Right forelimb (tissue), 1 donor: Measurements from ENCODE around the gene TP73.

Source experiments
- DNase-seq: peaks from one replicate; pipeline ENCODE4 v3.0.0-alpha.2; 2018

The TP73 gene

DNA sequence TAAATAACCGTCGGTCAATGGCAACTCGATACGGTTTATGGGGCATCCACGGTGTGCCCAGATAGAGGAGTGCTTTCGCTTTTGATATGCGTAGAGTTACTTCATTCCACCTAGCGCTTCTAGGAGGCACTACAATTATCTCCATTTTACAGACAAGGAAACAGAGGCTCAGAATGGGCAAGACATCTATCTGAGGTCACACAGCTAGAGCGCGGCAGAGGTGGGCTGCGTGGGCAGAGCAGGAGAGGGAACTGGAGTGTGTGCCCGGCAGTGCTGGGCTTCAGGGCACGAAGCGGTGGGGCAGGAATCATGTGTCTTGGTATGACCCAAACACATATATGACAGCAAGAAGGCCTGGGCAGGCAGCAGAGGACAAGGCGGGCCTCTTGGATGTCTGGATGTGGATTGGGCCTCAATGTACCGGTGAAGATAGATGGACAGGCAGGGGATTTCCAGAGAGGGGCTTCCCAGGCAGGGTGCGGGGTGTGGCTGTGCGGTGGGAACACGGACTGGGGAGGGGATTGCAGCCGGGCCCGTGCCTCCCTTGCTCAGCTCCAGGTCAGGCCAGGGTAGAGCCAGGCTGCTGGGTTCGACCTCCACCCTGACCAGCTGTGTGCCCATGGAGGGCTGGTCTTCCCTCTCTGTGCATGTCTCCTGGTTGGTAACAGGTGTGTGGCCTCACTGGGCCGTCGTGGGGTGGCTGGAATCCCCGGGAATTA is 21.2 kb downstream of the TP73 start:
- DNase-seq, result no peak

GRCh38 chr1:3674100-3675094 is 22.1 kb downstream of the TP73 start:
- DNase-seq, result no peak

- no peak for DNase-seq
Observed at GRCh38 chr1:3675436-3675835, 23.1 kb downstream of the TP73 start.

GRCh38 chr1:3676581-3677470 is 24.5 kb downstream of the TP73 start:
- DNase-seq, result no peak

GRCh38 chr1:3677484-3677883 is 25.2 kb downstream of the TP73 start:
- DNase-seq, result no peak

GRCh38 chr1:3678361-3679097 is 26.2 kb downstream of the TP73 start:
- DNase-seq, result no peak

DNA sequence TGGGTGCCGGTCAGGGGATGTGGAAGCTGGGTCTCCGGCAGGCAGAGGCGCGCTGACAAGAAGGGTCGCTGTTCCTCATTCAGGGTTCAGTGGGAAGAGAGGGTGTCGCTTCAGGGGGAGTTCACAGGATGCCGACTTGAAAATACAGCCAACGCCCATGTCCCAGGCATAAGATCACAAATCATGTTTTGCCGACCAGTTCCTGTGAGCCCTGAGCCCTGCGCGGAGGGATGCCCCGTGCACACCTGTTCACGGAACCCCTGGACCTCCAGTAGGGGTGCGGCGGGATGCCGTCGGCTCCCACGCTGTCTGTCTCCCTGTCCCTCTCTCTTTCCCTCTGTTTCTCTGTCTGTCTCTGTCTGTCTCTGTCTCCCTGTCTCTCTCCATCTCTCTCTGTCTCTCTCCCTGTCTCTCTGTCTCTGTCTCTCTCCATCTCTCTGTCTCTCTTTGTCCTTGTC is 26.8 kb downstream of the TP73 start:
- no peak for DNase-seq

DNA sequence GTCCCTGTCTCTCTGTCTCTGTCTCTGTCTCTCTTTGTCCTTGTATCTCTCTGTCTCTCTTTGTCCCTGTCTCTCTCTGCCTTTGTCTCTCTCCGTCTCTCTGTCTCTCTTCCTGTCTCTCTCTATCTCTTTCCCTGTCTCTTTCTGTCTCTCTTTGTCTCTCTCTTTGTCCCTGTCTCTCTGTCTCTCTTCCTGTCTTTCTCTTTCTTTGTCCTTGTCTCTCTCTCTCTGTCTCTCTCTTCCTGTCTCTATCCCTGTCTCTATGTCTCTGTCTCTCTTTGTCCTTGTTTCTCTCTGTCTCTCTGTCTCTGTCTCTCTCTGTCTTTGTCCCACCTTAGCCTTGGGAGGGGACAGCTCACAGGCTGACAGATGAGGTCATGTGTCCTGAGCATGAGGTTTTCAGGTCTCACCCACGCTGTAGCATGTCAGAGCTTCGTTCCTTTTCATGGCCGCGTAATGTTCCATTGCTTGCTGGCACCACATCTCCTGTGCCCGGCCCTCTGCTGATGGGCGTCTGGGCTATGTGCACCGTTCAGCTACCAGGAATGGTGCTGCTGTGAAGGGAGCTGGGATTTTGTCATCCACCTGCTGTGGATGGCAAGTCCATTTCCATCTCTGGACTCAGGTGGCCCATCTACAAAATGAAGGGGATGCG is 27.6 kb downstream of the TP73 start:
- no peak for DNase-seq

DNA sequence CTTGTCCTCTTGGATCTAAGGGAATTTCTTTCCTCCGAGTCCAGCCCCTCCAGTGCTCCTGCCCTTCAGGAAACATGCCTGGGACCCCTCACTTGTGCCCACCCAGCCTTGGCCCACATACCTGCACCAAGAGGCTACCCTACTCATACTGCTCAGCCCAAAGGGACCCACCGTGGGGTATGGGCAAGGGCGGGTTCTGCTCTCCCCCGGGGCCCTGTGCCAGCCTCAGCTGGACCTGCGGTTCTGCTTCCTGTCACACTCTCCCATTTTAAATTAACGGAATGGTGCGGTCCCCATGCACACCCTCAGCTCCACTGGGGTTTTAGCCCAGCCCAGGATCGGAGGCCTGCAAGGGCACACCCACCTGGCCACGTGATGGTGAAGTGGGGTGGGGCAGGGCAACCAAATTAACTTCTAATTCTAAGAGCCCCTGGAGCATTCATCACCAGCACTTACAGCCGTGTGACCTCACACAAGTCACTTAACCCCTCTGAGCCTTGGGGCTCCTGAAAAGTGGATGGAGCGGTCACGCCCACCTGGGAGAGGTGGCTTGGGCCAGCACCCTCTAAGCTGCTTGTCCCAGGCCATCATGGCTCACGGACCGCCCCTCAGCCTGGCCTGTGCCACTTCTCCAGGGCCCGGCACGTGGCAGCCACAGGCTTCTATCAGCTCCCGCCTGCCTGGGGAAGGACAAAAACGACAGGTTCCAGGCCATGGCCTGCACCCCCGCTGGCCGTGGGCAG is 28.3 kb downstream of the TP73 start:
- DNase-seq, result no peak

DNA sequence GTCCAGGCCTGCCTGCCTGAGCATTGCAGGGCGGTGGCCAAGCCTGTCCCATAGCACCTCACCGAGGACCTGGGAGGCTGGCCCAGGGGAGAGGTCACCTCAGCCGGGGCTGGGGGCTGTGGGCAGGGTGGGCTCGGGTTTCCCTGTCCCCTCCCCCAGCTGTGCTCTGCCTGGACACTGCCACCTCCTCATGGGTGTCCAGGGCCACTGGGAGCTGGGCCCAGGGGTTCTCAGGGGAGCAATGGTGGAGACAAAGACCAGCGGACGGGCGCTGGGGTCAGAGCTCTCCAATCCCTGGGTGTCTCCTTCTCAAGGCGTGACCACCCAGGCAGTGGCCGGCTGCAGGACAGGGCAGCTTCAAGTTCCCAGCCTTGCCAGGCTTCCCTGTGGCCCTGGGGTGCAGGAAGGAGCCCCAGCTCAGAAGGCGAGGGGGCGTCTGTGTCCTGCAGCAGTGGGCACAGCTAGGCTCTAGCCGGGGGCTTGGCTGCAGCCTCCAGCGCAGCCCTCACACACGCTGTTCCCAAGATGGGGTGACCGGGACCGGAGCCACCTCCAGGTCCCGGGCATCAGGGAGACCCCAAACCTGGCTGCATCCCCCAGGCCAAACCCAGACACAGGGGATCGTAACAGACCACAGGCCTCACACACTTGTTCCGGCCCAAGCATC is 29.0 kb downstream of the TP73 start:
- no peak for DNase-seq

GRCh38 chr1:3681898-3682806 is 29.8 kb downstream of the TP73 start:
- DNase-seq, result no peak

- DNase-seq, result no peak
Observed at GRCh38 chr1:3683197-3683596, 30.9 kb downstream of the TP73 start.

- no peak for DNase-seq
Observed at GRCh38 chr1:3683992-3684391, 31.7 kb downstream of the TP73 start.

DNA sequence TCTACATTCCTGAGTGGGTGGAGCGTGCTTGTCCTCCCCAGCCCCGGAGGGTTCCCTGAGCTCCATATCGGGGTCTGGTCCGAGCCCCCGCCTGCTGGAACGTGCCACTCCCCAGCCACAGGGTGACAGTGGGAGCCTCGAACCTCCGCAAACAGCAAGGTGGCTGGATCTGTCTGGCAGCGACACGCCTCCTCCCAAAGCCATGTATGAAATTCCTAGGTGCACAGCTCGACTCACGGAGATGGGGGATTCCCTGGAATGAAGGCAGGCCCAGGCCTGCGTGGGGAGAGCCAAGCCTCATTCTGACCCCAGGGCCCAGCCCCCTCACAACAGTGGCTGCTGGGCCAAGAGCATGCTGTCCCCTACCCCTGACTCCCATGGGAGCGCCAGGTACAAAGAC is 32.9 kb downstream of the TP73 start:
- DNase-seq, result no peak

- no peak for DNase-seq
Observed at GRCh38 chr1:3685906-3686305, 33.6 kb downstream of the TP73 start.

DNA sequence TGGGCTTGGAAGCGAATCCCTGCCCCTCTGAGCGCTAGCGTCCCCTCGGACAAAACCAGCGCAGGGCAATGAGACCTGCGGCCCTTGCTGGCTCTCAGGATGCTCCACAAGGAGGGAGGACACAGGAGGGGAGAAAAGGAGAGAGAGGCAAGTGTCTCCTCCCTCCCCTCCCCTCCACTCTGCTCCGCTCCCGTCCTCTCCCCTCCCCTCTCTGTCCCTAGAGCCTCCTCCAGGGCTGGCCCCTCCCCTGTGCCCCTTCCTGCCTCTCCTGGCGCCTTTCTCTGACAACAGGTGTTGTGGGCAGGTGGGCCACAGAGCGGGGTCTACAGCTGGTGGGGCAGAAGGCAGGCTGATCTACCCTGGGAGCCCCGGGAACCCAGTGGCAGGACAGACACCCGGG is 35.2 kb downstream of the TP73 start:
- no peak for DNase-seq

- no peak for DNase-seq
Observed at GRCh38 chr1:3688356-3689137, 36.2 kb downstream of the TP73 start.

DNA sequence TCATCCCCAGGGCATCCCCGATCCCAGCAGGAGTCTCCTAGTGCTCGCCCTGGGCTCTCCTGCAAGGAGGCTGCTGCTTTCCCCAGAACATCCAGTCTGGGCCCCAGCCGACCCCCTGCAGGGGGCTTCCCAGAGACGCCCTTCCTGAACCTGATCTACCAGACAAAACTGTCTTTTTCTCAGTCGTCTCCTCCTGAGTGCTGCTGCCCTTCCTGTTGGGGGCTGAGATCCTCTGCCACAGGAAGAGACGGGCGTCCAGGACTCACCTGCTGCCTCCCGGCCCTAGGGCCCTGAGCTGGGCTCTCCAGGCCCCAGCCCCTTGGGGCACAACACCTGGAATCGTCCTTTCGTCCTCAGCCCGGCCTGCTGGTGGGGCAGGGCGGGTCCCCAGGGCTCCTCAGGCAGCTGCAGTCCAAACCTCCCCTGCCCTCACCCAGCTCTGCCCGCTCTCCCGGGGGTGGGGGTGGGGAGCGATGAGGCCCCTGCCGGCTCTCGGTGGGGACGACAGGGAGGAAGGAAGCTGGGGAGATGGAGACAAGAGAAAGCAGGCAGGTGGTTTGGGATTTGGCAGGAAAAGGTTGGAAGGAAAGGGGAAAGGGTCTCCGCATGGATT is 36.9 kb downstream of the TP73 start:
- DNase-seq, result no peak
